GM21717 (cell line): ENCODE results near the gene FITM2.
"Not testable (repeated sequence)": the region's sequence is repeated elsewhere in the genome, so short reads cannot be mapped to it uniquely, and the experiment has no call there.

Experiments used
- ATAC-seq: cut with Tn5 transposase; IDR thresholded peaks from one replicate; pipeline ENCODE4 v1.9.1; 2021; ENCODE audit warnings: mild to moderate bottlenecking, moderate library complexity; ENCODE audit not compliant: unreplicated experiment

Gene FITM2, protein sequence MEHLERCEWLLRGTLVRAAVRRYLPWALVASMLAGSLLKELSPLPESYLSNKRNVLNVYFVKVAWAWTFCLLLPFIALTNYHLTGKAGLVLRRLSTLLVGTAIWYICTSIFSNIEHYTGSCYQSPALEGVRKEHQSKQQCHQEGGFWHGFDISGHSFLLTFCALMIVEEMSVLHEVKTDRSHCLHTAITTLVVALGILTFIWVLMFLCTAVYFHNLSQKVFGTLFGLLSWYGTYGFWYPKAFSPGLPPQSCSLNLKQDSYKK

DNA sequence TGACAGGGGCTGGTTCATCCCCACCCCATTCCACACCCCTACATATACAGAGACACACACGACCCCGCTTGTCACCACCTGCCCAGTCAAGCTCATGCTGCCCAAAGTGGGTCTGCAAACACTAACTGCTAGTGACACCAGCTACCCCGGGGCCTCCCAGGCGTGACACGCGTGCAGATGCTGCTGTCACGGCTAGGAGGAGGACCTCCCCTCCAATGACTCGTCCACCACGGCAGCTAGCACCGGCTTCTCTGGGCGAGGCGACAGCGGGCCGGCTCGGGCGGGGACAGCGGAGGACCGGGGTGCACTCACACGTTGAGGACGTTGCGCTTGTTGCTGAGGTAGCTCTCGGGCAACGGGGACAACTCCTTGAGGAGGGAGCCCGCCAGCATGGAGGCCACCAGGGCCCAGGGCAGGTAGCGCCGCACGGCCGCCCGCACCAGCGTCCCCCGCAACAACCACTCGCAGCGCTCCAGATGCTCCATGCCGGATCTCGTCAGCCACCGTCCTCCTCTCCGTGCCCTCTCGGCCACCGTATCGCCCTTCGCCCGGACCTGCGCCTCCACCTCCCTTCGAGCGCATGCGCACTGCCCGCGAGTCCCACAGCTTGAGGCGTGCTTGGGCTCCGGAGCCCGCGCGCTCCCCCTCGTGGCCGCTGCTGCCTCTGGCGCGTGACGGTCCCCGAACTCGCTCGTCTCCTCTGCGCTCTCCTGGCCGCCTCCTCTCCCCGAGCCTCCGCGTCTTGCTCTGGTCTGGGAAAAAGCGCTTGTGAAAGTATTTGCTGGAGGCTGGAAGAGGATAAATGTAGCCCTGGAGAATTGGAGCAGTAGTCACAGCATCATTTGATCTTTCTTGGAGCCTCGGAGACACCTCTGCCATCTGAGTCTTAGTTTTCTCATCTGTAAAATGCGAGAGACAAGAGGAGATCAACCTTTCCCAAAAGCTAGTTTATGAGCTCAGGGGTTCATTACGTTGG, at the start of gene FITM2:
Gene FITM2 (minus strand): TSS at position 539 of the 976 bp plus-strand sequence. CDS start 54 bp downstream, at position 485.
- peak; percentile 75 for ATAC-seq

DNA sequence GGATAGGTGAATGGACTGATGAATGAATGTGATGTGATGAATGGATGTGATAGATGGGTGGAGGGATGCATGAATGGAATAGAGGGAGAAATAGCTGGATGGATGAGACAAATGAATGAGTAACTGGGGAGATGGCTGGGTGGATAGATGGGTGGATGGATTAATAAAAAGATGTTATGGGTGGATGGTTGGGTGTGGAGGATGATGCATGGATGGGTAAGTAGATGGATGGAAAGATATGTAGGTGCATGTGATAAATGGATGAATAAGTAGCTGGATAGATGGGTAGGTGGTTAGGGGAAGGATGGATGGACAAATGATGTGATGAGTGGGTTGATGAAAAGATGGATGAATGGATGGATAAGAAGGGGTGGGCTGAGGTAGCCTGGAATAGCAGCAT, 49.2 kb upstream of the FITM2 start:
- no peak for ATAC-seq

DNA sequence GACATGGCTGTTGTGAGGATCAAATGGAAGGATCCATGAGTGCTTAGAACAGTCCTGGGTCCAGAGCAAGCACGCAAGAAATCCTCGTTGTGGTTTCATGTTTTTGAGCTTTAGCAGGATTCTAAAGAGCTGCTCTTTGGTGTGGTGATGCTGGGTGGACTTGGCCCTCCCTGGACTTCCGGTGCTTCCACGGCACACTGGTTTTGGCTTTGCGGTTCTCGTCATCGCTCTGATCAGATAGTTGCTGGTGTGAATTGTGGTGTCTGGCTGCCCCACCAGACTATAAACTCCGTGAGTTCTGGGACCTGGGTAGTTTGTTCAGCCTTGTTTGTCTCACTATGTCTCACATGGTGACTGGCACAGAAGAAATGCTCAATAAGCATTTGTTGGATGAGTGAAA, 47.8 kb upstream of the FITM2 start:
- no peak for ATAC-seq

DNA sequence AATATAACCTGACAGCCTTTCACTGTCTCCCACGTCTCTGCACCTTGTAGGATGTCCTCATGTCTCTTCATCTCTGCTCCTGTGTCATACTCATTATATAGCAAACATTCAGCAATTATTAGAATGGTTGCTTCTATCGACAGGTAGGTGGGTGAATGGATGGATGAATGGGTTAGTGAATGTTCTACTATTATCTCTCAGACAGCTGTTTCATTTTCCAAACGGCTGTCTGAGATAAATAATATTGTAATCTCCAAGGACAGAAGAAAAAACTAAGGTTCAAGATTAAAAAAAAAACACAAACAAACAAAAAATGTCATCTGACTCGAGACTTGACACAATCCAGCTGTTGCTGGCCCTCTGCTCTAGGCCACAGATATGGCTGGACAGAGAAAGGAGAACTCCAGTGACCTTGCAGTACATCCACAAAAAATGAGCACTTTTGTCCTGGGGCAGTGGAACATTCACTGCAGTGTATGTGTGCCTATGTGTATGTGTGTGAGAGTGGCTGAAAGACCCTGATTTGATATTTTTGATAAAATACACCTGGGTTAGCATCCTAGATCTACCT, 46.6 kb upstream of the FITM2 start:
- ATAC-seq: no peak

DNA sequence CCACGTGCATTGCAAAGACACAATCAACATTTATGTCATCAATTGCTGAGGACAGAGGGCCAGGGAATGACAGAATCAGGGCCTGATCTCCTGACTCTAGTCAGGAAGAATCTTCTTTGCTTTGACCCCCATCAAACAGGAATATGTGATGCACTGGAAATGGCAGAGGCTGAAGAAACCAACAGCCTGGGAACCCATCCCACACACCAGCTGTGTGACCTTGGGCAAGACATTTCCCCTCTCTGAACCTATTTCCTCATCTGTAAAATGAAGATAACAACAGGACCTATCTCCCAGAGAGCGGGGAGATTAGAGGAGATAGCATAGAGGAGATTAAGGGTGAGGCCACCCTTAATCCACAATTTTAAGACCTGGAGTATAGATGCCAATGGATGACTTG, 46.0 kb upstream of the FITM2 start:
- ATAC-seq: no peak

DNA sequence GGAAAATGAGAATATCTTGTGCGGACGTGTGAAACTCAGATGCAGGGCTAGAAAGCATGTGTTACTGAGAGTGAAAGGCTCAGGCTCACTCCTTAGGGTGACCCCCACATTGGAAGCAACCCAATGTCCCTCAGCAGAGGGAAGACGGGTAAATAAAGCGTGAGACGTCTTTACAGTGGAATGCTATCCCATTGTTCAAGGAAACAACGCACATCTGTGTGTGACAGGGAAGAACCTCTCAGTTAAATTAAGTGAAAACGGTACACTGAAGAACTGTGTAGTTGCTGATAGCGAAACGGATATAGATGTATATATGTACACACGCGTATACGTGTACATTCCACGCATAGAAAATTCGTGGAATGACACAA, 45.3 kb upstream of the FITM2 start:
- ATAC-seq: no peak

DNA sequence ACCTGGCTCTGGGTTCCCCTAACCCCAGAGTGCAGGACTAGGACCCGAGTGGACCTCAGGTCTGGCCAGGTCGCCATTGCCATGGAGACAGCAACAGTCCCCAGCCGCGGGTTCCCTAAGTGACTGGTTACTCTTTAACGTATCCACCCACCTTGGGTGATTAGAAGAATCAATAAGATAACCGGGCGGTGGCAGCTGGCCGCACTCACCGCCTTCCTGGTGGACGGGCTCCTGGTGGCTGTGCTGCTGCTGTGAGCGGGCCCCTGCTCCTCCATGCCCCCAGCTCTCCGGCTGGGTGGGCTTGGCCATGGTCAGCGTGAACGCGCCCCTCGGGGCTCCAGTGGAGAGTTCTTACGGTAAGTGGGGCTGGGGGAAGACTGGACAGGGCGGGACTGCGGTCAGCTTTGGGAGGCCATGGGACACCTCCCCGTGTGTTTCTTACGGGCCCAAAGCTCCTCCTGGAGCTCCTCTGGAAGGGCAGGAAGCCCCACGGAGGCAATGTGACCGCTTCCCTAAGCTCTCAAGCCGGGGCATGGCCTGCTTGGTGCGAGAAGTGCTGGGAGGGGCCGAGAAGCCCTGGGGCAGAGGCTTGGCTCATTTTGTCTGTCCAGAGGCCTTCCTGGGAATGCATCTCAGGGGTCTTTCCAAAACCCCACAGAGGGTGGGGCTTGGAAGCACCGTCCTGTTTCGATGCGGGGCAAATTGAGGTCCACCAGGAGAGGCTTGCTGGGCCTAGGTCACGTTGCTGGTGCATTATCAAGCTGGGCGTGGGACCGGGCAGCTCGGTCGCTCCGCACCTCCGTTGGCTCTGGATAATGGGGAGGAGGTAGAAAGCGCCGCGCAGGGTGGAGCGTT, 44.7 kb upstream of the FITM2 start, which contains the start of gene HNF4A:
Gene HNF4A (plus strand): TSS at position 202 of the 855 bp plus-strand sequence. CDS start 106 bp downstream, at position 308.
- ATAC-seq: no peak

DNA sequence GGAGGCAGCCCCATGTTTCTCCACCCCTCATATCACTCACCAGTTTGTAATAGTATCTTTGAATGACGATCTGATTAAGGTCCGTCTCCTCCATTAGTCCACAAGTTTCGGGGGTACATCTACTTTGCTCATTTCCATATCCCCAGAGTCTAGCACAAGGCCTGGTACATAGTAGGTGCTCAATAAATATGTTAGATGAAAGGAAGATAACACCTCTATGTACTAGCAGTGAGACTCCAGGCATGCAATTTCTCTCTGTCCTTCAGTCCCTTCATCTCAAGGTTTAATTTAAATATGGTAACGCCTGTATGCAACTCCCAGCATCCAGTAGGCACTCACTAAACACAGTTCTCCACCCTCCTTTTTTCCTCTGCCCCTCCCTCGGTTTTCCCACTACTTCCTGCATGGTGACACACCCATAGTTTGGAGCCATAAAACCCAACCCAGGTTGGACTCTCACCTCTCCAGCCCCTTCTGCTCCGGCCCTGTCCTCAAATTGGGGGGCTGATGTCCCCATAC, 44.0 kb upstream of the FITM2 start:
- ATAC-seq: no peak

DNA sequence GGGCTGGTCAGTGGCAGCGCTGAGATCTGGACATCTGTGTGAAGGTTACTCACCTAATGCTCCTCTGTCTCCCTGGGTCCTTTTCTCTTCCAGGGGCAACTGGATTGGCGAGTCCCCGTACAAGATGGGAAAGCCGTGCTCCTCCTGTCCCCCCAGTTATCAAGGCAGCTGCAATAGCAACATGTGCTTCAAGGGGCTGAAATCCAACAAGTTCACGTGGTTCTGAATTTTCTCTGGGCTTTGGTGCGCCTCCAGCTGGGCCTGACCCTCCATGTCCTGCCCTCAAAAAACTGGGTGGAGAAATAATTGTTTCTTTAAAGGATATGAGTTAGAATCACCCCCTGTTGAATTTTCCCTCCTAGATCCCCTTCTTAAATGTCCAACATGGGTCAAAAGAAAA, 39.6 kb upstream of the FITM2 start:
- ATAC-seq: no peak

DNA sequence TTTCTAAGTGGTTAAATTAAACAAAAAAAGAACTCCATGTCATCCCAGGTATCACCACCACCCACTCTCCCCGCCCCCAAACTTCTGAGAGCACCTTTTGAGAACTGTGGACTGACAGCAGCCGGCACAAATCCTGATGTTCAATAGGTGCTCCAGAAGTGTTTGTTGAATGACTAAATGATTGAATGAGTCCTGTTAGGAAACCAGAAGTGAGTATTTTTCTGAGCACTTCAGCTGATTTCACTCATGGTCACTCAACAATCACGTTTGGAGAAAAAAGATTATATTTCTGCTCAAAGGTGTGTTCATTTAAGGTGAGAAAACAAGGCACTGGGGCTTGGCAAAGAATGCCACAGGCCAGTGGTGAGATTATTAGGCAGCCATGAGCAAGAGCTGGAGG, 38.3 kb upstream of the FITM2 start:
- ATAC-seq: no peak

DNA sequence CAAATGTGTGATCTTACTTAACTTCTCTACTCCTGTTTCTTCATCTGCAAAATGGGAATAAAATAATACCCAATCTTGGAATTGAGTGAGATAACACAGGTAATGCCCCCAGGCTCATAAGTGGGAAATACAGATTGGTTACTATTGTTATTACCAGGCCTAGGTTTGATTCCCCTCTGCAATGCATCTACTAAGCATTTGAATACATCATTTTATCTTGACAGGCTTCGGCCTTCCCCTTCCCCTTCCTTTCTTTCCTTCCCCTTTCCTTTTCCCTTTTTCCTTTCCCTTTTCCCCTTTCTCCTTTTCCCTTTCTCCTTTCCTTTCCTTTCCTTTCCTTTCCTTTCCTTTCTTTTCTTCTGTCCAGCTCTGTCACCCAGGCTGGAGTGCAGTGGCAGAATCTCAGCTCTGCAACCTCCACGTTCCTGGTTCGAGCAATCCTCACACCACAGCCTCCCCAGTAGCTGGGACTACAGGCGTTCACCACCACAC, 37.2 kb upstream of the FITM2 start:
- ATAC-seq: no peak

DNA sequence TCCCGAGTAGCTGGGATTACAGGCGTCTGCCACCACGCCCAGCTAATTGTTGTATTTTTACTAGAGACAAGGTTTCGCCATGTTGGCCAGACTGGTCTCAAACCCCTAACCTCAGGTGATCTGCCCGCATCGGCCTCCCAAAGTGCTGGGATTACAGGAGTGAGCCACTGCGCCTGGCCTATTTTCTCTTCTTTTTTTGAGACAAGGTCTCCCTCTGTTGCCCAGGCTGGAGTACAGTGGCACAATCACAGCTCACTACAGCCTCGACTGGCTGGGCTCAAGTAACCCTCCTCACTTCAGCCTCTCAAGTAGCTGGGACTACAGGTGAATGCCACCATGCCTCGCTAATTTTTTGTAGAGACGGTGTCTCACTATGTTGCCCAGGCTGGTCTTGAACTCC, 34.9 kb upstream of the FITM2 start:
- ATAC-seq: not testable (repeated sequence)

DNA sequence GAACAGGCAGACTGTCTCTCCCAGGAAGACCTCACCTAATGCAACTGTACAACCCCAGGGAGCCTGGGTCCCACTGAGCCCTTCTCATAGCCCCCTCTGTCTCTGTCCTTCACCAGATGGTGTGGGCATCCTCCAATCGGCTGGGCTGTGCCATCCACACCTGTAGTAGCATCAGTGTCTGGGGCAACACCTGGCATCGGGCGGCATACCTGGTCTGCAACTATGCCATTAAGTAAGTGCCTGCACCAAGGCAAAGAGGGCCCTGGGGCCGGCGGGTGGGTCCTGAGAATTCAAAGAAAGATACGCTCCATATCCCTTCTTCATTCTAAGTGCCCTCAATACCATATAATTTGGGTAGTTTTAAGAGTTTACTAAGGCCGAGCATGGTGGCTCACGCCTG, 34.1 kb upstream of the FITM2 start:
- ATAC-seq: no peak

DNA sequence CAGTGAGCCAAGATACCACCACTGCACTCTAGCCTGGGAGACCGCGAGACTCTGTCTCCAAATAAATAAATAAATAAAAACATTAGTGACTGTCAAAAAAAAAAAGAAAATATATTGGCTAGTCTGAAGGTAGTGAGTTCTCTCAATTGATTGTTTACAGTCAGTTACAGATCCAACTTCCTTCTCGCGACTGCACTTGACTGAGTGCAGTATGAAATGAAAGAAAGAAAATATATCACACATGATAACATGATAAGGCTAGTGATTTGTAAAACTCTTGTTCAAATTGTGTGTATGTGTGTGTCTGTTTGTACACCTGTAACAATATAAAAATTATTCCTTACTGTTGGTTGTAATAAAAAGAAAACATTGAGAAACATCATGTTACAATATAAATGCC, 33.7 kb upstream of the FITM2 start:
- ATAC-seq: no peak

DNA sequence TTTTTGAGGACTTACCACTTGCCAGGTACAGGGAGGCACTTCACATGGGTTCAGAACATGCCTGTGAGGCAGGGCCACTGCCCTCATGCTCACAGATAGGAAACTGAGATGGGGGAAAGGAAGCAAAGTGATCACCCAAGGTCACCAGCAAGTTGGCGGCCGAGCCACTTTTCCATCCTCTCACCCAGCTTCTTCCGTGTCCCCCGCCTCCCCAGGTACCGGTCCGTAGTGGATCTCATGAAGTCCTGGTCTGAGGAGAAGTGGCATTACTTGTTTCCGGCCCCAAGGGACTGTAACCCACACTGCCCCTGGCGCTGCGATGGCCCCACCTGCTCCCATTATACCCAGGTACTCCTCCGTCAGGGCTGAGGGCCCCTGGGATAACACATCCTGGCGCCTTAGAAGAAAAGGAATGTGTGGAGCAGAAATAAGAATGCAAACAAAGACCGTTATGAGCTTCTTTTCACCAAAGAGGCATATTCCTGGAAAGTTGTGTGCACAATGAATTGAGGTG, 32.2 kb upstream of the FITM2 start:
- ATAC-seq: no peak

DNA sequence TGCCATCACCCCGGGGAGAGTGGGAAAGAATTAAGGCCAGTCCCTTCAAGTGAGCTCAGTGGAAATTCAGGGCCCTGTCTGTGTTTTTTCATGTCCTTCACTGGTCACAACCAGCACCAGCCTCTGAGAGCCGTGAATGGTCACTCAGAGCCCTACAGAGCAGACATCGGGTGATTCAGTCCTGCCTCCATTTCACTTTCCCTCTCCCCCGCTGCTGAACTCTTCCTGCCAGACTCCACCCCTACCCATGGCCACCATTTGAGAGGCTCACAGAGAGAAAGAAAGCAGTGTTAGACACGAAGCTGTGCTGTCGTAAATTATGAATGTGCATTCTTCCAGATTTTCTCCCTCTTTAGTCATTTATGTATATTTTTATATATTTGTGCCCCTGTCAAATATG, 31.2 kb upstream of the FITM2 start:
- no peak for ATAC-seq

DNA sequence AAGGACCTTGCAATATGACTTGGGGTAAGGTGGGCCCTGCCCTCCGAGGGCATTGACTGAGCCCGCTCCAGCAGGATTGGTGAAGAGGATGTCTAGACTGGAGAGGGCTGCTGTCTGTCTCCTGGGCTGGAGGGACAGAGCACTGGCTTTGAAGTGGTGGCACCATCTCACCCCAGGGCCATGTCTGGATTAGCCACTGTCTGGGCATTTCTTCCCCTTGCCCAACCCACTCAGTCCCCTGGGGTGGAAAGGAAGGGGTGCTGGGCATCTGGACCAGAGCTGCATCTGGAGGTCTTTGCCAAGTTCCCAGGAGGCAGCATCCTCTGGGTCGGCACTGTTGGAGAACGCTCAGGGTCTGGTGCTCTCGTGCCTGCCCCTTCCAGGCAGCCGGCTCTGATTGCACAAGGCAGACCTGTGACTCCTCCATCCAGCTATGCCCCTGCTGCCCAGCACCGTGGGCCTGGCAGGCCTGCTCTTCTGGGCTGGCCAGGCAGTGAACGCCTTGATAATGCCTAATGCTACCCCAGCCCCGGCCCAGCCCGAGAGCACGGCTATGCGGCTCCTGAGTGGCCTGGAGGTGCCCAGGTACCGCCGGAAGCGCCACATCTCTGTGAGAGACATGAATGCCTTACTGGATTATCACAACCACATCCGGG, 25.9 kb upstream of the FITM2 start, which contains the start of gene R3HDML:
Gene R3HDML (plus strand): TSS at position 319 of the 656 bp plus-strand sequence. CDS start 115 bp downstream, at position 434.
- ATAC-seq: no peak

DNA sequence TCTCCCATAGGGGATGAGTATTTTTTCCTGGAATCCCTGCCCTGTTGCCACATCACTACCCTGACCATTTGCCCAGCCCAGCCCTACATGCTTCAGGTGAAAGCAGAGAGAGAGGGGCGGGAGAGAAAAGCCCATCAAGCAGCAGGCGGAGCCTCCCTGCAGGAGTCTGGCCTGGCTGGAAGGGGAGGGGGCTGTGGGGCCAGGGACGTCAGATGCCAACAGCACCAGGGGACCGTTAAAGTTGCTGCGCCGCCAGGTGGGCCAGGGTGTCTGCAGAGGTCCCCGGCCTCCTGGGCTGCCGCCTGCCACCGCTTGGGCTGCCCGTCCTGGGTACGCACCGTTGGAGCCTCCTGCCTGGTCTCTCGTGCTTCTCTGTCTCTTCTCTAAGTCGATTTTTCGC, 25.1 kb upstream of the FITM2 start:
- ATAC-seq: no peak

DNA sequence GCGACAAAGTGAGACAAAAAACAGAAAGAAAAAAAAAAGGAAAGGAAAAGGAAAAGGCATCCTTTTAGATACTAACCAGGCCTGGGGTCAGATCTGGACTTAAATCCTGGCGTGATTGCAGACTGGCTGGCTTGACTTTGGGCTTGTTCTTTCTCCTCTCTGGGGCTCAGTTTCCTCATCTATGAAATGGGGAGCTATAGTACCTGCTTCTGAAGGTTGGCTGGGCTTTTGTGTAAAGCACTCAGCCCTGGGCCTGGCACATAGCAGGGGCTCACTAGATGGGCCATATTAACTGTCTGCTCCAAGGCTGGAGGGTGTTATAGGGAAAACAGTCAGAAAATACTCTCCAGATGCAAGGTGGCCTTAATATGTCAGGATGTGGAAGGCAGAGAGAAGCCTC, 24.7 kb upstream of the FITM2 start:
- ATAC-seq: no peak

DNA sequence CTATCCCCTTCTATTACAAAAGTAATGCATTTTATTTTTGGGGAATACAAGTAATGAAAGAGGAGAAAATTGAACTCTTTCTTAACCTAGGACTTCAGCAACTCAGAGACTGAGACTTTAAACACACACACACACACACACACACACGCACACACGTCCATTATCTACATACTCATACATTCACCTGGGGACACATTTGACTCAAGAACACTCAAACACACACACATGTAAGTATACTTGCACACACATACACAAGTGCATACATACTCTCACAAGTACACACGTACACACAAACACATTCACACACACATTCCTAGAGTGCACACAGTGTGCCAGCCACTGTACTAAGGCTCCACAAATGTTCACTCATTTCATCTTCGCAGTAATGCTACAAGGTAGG, 23.7 kb upstream of the FITM2 start:
- ATAC-seq: no peak
